Lung (tissue), 12 donors: Measurements from ENCODE around the gene DNMT3A. TPM values are rescaled to one million over a fixed set of nuclear protein-coding genes. Genes with fewer than 3 reads are reported as not detected.

Experiments
- ATAC-seq: fragments of 200-7000 bp; cut with Tn5 transposase; one replicate; pipeline ENCODE4 v1.9.1; 2020; ENCODE audit warnings: moderate number of reproducible peaks; ENCODE audit not compliant: insufficient read depth, low FRiP score
- DNase-seq, 3 donors: peaks; one replicate each; pipeline ENCODE4 v3.0.0-alpha.2; 2013 to 2017
- H3K27ac ChIP-seq, 2 donors: one replicate each; pipeline ENCODE4 v1.5.1; 2013; ENCODE audit warnings: mild to moderate bottlenecking in 2 of 2, moderate library complexity in 2 of 2, control low read depth in 1 of 2, inconsistent platforms in 1 of 2, low read depth in 1 of 2, low read length in 1 of 2
- H3K27me3 ChIP-seq, 3 donors: one replicate each; pipeline ENCODE4 v1.5.1; 2013; ENCODE audit warnings: low read length in 2 of 3; ENCODE audit not compliant: control insufficient read depth in 3 of 3, insufficient read depth in 3 of 3
- H3K36me3 ChIP-seq, 4 donors: one replicate each; pipeline ENCODE4 v1.5.1; 2013; ENCODE audit warnings: low read length in 4 of 4, mild to moderate bottlenecking in 1 of 4, moderate library complexity in 1 of 4; ENCODE audit not compliant: control insufficient read depth in 4 of 4, insufficient read depth in 4 of 4
- H3K4me1 ChIP-seq, 5 donors: one replicate each; pipeline ENCODE4 v1.5.1; 2013; ENCODE audit warnings: low read length in 5 of 5, mild to moderate bottlenecking in 2 of 5, moderate library complexity in 1 of 5; ENCODE audit not compliant: control insufficient read depth in 5 of 5, insufficient read depth in 5 of 5
- H3K4me3 ChIP-seq: one replicate; pipeline ENCODE4 v1.5.1; 2013; ENCODE audit warnings: mild to moderate bottlenecking, control low read depth, moderate library complexity
- H3K9ac ChIP-seq, 2 donors: one replicate each; pipeline ENCODE4 v1.5.1; 2013; ENCODE audit warnings: low read length in 2 of 2, control low read depth in 1 of 2; ENCODE audit not compliant: insufficient read depth in 1 of 2
- H3K9me3 ChIP-seq, 4 donors: one replicate each; pipeline ENCODE4 v1.5.1; 2013; ENCODE audit warnings: low read length in 3 of 4, mild to moderate bottlenecking in 1 of 4, moderate library complexity in 1 of 4; ENCODE audit not compliant: control insufficient read depth in 4 of 4, insufficient read depth in 3 of 4
- WGBS, 2 donors: extraction: QIAGEN DNeasy Blood & Tissue Kit; methylation state at CpG; one replicate each; pipeline ENCODE4 v1.1.7; 2013; 5-methylcytosine and 5-hydroxymethylcytosine counted together
- polyA plus RNA-seq, 2 donors: library from polyadenylated mRNA; stranded (reverse); fragments of 200-250 nt; gene quantifications; one replicate each; pipeline ENCODE4 v1.2.1, GENCODE V29; 2013
- total RNA-seq, 2 donors: library from RNA; depleted of rRNA in 1 of 2; stranded (reverse); fragments of >200 nt in 1 of 2; gene quantifications; one replicate each; pipeline ENCODE4 v1.2.1, GENCODE V29; 2014 to 2021
- TF ChIP-seq, protein P1 (sequence below): IDR thresholded peaks from 2 replicates; pipeline ENCODE4 v1.5.1; 2012; ENCODE audit warnings: mild to moderate bottlenecking; ENCODE audit errors: control extremely low read depth, extremely low read depth
- donor health status: control.
- donor health status: control.
- donor health status: Bipolar disorder and iron deficiency.
- donor health status: healthy.
- donor health status: DM: yes; HTN: yes; CAD: no.

The DNMT3A gene
- total and polyA plus RNA-seq, 4 donors, result 9.2 to 61.0 (median 26.9) TPM

DNA sequence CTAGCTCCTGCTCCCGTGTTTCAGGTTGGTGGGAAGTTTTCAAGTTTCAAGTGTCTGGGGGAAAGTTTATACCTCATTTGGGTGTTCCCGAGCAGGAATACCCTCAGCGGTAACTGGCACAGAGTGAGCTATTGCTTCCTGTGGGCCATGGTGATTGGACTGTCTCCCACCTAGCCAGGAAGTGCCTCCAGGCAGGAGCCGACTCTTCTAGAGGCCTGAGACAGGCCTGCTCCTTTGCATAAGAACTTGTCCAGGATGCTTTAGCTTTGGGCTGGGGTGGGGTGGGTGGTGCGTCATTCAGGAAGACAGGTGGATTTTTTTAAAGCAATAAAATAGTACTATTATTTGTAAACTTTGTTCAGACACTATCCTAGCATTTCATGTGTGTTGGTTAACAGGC is 23.5 kb upstream of the DNMT3A start:
- TF ChIP-seq, protein P1, sequence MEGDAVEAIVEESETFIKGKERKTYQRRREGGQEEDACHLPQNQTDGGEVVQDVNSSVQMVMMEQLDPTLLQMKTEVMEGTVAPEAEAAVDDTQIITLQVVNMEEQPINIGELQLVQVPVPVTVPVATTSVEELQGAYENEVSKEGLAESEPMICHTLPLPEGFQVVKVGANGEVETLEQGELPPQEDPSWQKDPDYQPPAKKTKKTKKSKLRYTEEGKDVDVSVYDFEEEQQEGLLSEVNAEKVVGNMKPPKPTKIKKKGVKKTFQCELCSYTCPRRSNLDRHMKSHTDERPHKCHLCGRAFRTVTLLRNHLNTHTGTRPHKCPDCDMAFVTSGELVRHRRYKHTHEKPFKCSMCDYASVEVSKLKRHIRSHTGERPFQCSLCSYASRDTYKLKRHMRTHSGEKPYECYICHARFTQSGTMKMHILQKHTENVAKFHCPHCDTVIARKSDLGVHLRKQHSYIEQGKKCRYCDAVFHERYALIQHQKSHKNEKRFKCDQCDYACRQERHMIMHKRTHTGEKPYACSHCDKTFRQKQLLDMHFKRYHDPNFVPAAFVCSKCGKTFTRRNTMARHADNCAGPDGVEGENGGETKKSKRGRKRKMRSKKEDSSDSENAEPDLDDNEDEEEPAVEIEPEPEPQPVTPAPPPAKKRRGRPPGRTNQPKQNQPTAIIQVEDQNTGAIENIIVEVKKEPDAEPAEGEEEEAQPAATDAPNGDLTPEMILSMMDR, result no peak
- Histone ChIP-seq H3K36me3 (no peaks in the 10 kb centered on the region), H3K9me3 (no peaks in the 10 kb centered on the region), H3K27ac (peak overlapping the region in 1 of 2 donors; percentile 45), H3K27me3 (no peaks in the 10 kb centered on the region), H3K9ac (no peak overlapping the region), H3K4me3 (no peak overlapping the region), H3K4me1 (peaks cover 0 to 4% (median 0%) of the 10 kb centered on the region in 5 donors)
- no peak for ATAC-seq
- DNase-seq, result no peak
- WGBS, 2 donors, result 44 to 51% methylated on average over 5 of the region's 5 CpGs

DNA sequence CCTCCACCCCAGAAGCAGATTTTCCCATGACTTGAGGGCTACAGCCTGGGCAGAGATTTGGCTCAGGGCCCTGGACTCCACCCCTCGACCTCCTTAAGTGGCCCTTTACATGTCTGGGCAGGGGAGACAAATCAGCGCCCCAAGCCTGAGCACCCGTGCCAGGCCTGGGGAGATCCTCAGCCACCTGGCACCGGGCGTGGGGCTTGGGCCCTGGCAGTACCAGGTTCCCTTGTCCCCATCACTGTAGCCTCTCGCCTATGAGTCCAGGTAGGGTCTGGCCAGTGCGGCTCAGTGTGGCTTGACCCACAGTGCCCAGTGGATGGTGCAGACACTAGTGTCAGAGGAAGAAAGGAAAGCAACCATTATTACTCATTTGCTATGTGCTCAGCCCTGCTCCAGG is 22.0 kb upstream of the DNMT3A start:
- 80 to 93% methylated on average over 7 of the region's 7 CpGs for WGBS, 2 donors

DNA sequence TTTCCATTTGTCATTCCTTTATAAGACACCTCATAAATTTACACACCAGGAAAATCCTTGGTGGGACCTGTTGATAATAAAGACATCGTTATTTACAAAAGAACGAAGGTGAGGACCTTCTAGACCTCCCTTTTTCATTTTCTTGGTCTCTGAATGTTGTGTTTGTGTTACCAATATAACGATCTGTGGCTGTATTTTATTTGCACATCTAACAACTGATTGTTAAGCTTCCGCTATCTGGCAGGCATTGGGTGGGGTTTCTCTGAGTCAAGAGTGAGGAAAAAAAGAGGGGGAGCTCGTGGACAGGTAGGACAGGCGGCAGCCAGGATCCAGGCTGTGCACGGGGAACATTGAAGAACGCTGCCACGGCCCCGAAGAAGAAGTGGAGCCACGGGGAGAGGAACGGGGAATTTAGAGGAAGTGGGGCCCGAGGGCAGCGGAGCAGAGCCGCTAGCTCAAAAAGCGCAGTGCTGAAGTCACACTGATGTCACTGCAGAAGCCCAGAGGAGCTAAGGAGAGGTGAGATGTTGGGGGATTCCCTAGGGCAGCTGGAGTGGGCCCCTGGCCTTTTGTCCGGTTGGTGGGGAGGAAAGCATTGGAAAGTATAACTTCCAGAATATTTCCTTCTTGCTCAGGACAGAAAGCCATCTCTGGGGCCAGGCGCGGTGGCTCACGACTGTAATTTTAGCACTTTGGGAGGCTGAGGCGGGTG is 20.9 kb upstream of the DNMT3A start:
- no peaks in the 10 kb centered on the region for H3K27me3 ChIP-seq
- WGBS, 2 donors, result 20 to 27% methylated on average over 21 of the region's 21 CpGs
- ATAC-seq (peak; percentile 42), DNase-seq (peak in 2 of 3 donors; percentile 42 to 51)
- TF ChIP-seq, protein P1, result no peak
- peak overlapping the region in 1 of 2 donors; percentile 24 for H3K9ac ChIP-seq
- H3K4me1 ChIP-seq, result peaks cover 0 to 4% (median 0%) of the 10 kb centered on the region in 5 donors
- no peak overlapping the region for H3K4me3 ChIP-seq
- peak overlapping the region; percentile 11 to 62 for H3K27ac ChIP-seq
- no peaks in the 10 kb centered on the region for H3K36me3 ChIP-seq
- H3K9me3 ChIP-seq, result no peaks in the 10 kb centered on the region

More for the DNA sequence above, 22.0 kb upstream of the DNMT3A start:
- no peak for ATAC-seq
- Histone ChIP-seq H3K36me3 (no peaks in the 10 kb centered on the region), H3K9ac (no peak overlapping the region), H3K4me3 (no peak overlapping the region), H3K4me1 (peaks cover 0 to 4% (median 0%) of the 10 kb centered on the region in 5 donors), H3K27me3 (no peaks in the 10 kb centered on the region), H3K27ac (no peak overlapping the region), H3K9me3 (no peaks in the 10 kb centered on the region)
- TF ChIP-seq, protein P1, result no peak
- DNase-seq, result no peak

DNA sequence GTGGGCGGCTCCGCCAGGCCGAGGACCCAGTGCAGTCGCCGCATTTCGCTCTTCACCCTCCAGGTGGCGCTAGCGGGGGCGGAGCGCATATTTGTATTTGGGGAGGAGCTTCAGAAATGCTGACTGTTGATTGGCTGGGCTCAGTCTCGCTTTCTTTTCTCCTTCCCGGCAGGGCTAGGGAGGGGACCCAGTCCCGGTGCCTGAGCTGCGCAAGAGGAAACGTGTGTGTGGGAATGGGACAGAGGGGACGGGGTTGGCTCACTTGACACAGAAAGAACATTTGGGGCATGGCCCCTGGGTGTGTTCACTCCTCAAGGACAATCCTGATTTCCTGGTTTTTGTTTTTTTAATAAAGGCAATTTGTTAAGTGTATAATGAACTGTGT is 20.3 kb upstream of the DNMT3A start:
- DNase-seq (peak; percentile 96 to 97 (median 97)), ATAC-seq (peak; percentile 99)
- H3K4me3 ChIP-seq, result no peak overlapping the region
- no peaks in the 10 kb centered on the region for H3K36me3 ChIP-seq
- TF ChIP-seq, protein P1, result peak; percentile 91
- 1% methylated on average over 16 of the region's 16 CpGs for WGBS, 2 donors
- peak overlapping the region in 1 of 2 donors; percentile 24 for H3K9ac ChIP-seq
- peak overlapping the region in 1 of 2 donors; percentile 75 for H3K27ac ChIP-seq
- H3K4me1 ChIP-seq, result peaks cover 0 to 4% (median 0%) of the 10 kb centered on the region in 5 donors
- H3K9me3 ChIP-seq, result no peaks in the 10 kb centered on the region
- H3K27me3 ChIP-seq, result no peaks in the 10 kb centered on the region
